B cell (primary cell): ENCODE data around the gene NOVA1. TPM values are rescaled to one million over a fixed set of nuclear protein-coding genes. Genes with fewer than 3 reads are reported as not detected.

Experiments
- ATAC-seq: fragments of 200-7000 bp; cut with Tn5 transposase; one replicate; pipeline ENCODE4 v1.10.0; 2021; ENCODE audit warnings: low read depth, mild to moderate bottlenecking, moderate number of reproducible peaks, moderate library complexity
- CTCF ChIA-PET: fragments of 350-600 bp; sonication (Branson Sonifier 250); formaldehyde crosslinking; loops from one replicate; lab custom pipeline; 2021; ENCODE audit warnings: antibody characterized with exemption, inconsistent platforms; lab: Charles Lee
- POLR2A ChIA-PET: fragments of 350-600 bp; sonication (Branson Sonifier 250); formaldehyde crosslinking; loops from one replicate; lab custom pipeline; 2021; ENCODE audit warnings: antibody characterized with exemption; lab: Charles Lee
- DNase-seq: peaks from one replicate; pipeline ENCODE4 v3.0.0; 2013
- H2AFZ ChIP-seq: 2 replicates; pipeline ENCODE4 v1.6.1; 2012; ENCODE audit warnings: mild to moderate bottlenecking, low read depth, low read length; ENCODE audit not compliant: insufficient read depth, poor library complexity, severe bottlenecking
- H3K27ac ChIP-seq, 2 donors: 1 replicate in 1 of 2; 2 replicates in 1 of 2; pipeline ENCODE4 v1.5.1; 2012 to 2013; ENCODE audit warnings: low read length in 2 of 2, mild to moderate bottlenecking in 2 of 2, moderate library complexity in 1 of 2
- H3K27me3 ChIP-seq, 4 experiments: fragments of 200-600 bp in 1 of 4; sonication (generic) in 1 of 4; replicated peaks in 1 of 4; 1 replicate in 2 of 4; 2 replicates in 2 of 4; pipeline versions ENCODE4 v1.6.1 to v1.7.0; 2013 to 2016; ENCODE audit warnings: low read length in 3 of 4, mild to moderate bottlenecking in 2 of 4, mixed read lengths in 1 of 4, moderate library complexity in 1 of 4; ENCODE audit not compliant: insufficient read depth in 4 of 4, control insufficient read depth in 3 of 4; ENCODE audit errors: control extremely low read depth in 1 of 4
- H3K36me3 ChIP-seq, 2 experiments: replicated peaks in 1 of 2; 1 replicate in 1 of 2; 2 replicates in 1 of 2; pipeline versions ENCODE4 v1.6.1 to v1.7.1; 2013; ENCODE audit warnings: low read length in 1 of 2; ENCODE audit not compliant: insufficient read depth in 2 of 2, control insufficient read depth in 1 of 2; ENCODE audit errors: control extremely low read depth in 1 of 2, extremely low read depth in 1 of 2
- H3K4me1 ChIP-seq, 2 donors: fragments of 200-600 bp in 1 of 2; sonication (generic) in 1 of 2; 1 replicate in 1 of 2; 2 replicates in 1 of 2; pipeline versions ENCODE4 v1.5.1 to v1.6.1; 2013 to 2017; ENCODE audit warnings: low read length in 2 of 2; ENCODE audit not compliant: control insufficient read depth in 2 of 2, insufficient read depth in 2 of 2
- H3K4me2 ChIP-seq: replicated peaks from 2 replicates; pipeline ENCODE3; 2012; ENCODE audit warnings: mild to moderate bottlenecking, low read depth, low read length; ENCODE audit not compliant: poor library complexity, severe bottlenecking
- H3K4me3 ChIP-seq, 5 experiments: fragments of 200-600 bp in 1 of 5; sonication (generic) in 1 of 5; 1 replicate in 3 of 5; 2 replicates in 2 of 5; pipeline versions ENCODE4 v1.5.1 to v1.7.0; 2011 to 2016; ENCODE audit warnings: low read length in 4 of 5, mild to moderate bottlenecking in 4 of 5, low read depth in 2 of 5, control low read depth in 1 of 5, moderate library complexity in 1 of 5; ENCODE audit not compliant: insufficient read depth in 1 of 5; ENCODE audit errors: control extremely low read depth in 1 of 5, extremely low read depth in 1 of 5
- H3K79me2 ChIP-seq: fragments of 200-600 bp; sonication (generic); one replicate; pipeline ENCODE4 v1.6.0; 2016; ENCODE audit warnings: low read length; ENCODE audit not compliant: control insufficient read depth, insufficient read depth
- H3K9ac ChIP-seq: fragments of 200-600 bp; sonication (generic); 2 replicates; pipeline ENCODE4 v1.6.1; 2017; ENCODE audit warnings: mild to moderate bottlenecking, low read length, moderate library complexity
- H3K9me3 ChIP-seq, 3 donors: one replicate each; pipeline versions ENCODE4 v1.6.1 to v1.7.1; 2013; ENCODE audit warnings: low read length in 2 of 3; ENCODE audit not compliant: control insufficient read depth in 2 of 3, insufficient read depth in 1 of 3; ENCODE audit errors: control extremely low read depth in 1 of 3
- H4K20me1 ChIP-seq: 2 replicates; pipeline ENCODE4 v1.6.0; 2012; ENCODE audit warnings: mild to moderate bottlenecking, low read length; ENCODE audit not compliant: insufficient read depth, control insufficient read depth, poor library complexity, severe bottlenecking
- H3K27ac Mint-ChIP-seq: one replicate; pipeline ENCODE4 v1.8.0; 2021; ENCODE audit warnings: mixed read lengths
- H3K27me3 Mint-ChIP-seq: one replicate; pipeline ENCODE4 v1.8.0; 2021; ENCODE audit warnings: mixed read lengths
- H3K4me1 Mint-ChIP-seq: one replicate; pipeline ENCODE4 v1.8.0; 2021; ENCODE audit warnings: mixed read lengths
- H3K4me3 Mint-ChIP-seq: one replicate; pipeline ENCODE4 v1.8.0; 2021; ENCODE audit warnings: mixed read lengths
- H3K9me3 Mint-ChIP-seq: one replicate; pipeline ENCODE4 v1.8.0; 2022; ENCODE audit warnings: mixed read lengths; ENCODE audit not compliant: insufficient read depth
- CTCF ChIP-seq: fragments of 200-600 bp; IDR thresholded peaks from one replicate; pipeline ENCODE4 v1.8.0; 2022; ENCODE audit warnings: antibody characterized with exemption, mild to moderate bottlenecking
- EZH2 ChIP-seq: IDR thresholded peaks from 2 replicates; pipeline ENCODE4 v1.6.1; 2012; ENCODE audit warnings: borderline replicate concordance, low read depth, mild to moderate bottlenecking, moderate library complexity, low read length; ENCODE audit not compliant: insufficient read depth, poor library complexity, severe bottlenecking
- WGBS: methylation state at CpG from one replicate; pipeline ENCODE4 v1.1.5; 2013; ENCODE audit warnings: missing lambda C conversion rate; ENCODE audit not compliant: insufficient coverage; 5-methylcytosine and 5-hydroxymethylcytosine counted together
- intact Hi-C: fragments of 100-400 bp; cut with micrococcal nuclease; formaldehyde crosslinking; loops from one replicate; pipeline ENCODE4 v1.10.0; 2022
- polyA plus RNA-seq: library from polyadenylated mRNA; depleted of rRNA; stranded (reverse); fragments of >200 nt; gene quantifications from 2 replicates; pipeline ENCODE4 v1.2.3, GENCODE V29; 2012
- total RNA-seq, 2 donors: library from RNA; stranded (reverse); fragments of 120-200 nt in 1 of 2; gene quantifications; 1 replicate in 1 of 2; 2 replicates in 1 of 2; pipeline versions ENCODE4 v1.2.3 to v1.2.4, GENCODE V29; 2013 to 2022

Gene NOVA1
- total and polyA plus RNA-seq, 2 donors (not counting 1 experiment from before 2014, with no cell fraction given): not detected

GRCh38 chr14:26597071-26597588 lies 703 bp downstream of the NOVA1 start:
- Mint-ChIP-seq H3K27me3 (peaks cover 35% of the 10 kb centered on the region), H3K4me3 (peak overlapping the region; percentile 29), H3K9me3 (no peaks in the 10 kb centered on the region), H3K27ac (no peak overlapping the region), H3K4me1 (peaks cover 2% of the 10 kb centered on the region)
- no peaks in the 10 kb centered on the region for H3K79me2 ChIP-seq
- no peak for DNase-seq
- no peak overlapping the region for H3K4me3 ChIP-seq
- intact Hi-C loops: no loop called here
- no peaks in the 10 kb centered on the region for H3K4me1 ChIP-seq
- H3K9me3 ChIP-seq: peaks cover 0 to 9% (median 0%) of the 10 kb centered on the region in 3 donors
- no peaks in the 10 kb centered on the region for H3K36me3 ChIP-seq
- no peak for ATAC-seq
- no peak overlapping the region for H2AFZ ChIP-seq
- H3K27ac ChIP-seq: no peak overlapping the region
- peak overlapping the region; percentile 52 for H3K4me2 ChIP-seq
- 7% methylated on average over 12 of the region's 33 CpGs for WGBS
- CTCF ChIA-PET: no interaction called here
- H3K27me3 ChIP-seq: peaks cover 0 to 19% (median 7%) of the 10 kb centered on the region in 4 experiments
- TF ChIP-seq EZH2 (no peak), CTCF (no peak)
- H4K20me1 ChIP-seq: no peaks in the 10 kb centered on the region
- POLR2A ChIA-PET: no interaction called here
- H3K9ac ChIP-seq: no peak overlapping the region

- Histone ChIP-seq H3K9ac (no peak overlapping the region), H3K27me3 (peaks cover 0 to 19% (median 7%) of the 10 kb centered on the region in 4 experiments), H3K4me1 (no peaks in the 10 kb centered on the region), H3K4me3 (no peak overlapping the region), H3K36me3 (no peaks in the 10 kb centered on the region), H3K79me2 (no peaks in the 10 kb centered on the region), H2AFZ (no peak overlapping the region), H4K20me1 (no peaks in the 10 kb centered on the region), H3K9me3 (peaks cover 0 to 9% (median 0%) of the 10 kb centered on the region in 3 donors), H3K4me2 (no peak overlapping the region), H3K27ac (no peak overlapping the region)
- H3K9me3 Mint-ChIP-seq: no peaks in the 10 kb centered on the region
- ATAC-seq (no peak), DNase-seq (no peak)
- POLR2A ChIA-PET: no interaction called here
- peak overlapping the region; percentile 15 for H3K4me3 Mint-ChIP-seq
- CTCF ChIA-PET: no interaction called here
- no peak for TF ChIP-seq EZH2
- no peak for TF ChIP-seq CTCF
- peaks cover 2% of the 10 kb centered on the region for H3K4me1 Mint-ChIP-seq
- WGBS: 14% methylated on average over 11 of the region's 21 CpGs
- intact Hi-C loops: no loop called here
- peaks cover 35% of the 10 kb centered on the region for H3K27me3 Mint-ChIP-seq
- no peak overlapping the region for H3K27ac Mint-ChIP-seq
These were observed 1.2 kb downstream of the NOVA1 start for GRCh38 chr14:26596543-26597061.
